NT2/D1 (cell line): ENCODE data around the gene RAP1A.

Experiments used
- YY1 ChIP-seq: IDR thresholded peaks from 2 replicates; pipeline ENCODE4 v1.6.1; 2011; ENCODE audit not compliant: insufficient read length, insufficient read depth
- ZNF274 ChIP-seq: IDR thresholded peaks from 2 replicates; pipeline ENCODE4 v1.6.1; 2011; ENCODE audit warnings: mild to moderate bottlenecking, low read depth, low read length

DNA sequence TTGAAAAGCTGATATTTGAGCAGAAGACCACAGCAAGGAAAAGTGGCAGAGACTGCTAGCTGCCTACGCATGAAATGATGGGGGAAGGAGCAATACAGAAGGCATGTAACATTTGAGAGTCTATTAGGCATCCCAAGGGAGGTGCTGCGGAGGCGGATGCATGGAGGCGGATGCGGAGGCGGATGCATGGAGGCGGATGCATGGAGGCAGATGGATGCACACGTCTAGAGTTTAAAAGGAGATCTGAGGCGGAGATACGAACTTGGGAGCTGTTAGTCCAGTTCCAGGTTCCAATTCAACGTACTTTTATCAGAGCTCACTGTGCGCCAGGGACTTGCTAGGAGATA, 135.4 kb downstream of the RAP1A start:
- no peak for TF ChIP-seq ZNF274
- TF ChIP-seq YY1, result no peak
